ENCODE results near the gene IGFN1.

DNA sequence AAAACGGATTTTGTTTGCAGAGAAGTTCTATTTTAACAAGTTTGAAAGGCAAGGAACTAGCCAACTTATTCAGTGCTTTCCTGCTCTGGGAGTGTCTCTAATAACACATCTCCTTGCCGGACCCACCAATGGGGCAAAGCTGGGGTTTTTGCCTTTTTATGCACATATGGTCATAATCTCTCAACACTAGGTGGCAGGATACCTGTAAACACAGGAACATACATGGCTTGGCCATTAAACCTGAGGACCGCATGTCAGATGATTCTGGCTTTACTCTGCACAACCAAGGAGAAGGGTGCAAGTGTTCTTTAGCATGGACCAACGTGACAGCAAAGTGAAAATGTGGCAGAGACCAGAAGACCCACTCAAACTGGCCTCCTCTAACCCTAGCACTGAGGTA lies 41.2 kb upstream of the IGFN1 start:
- TF ChIP-seq POLR2A (IDR thresholded peaks at IDR 0.05) (no peak), CTCF (IDR thresholded peaks at IDR 0.05) (peak in 3 of 4 experiments; percentile 47 to 49 (median 47))
